ENCODE data around the gene GNAL.
"Not testable (repeated sequence)": the region's sequence is repeated elsewhere in the genome, so short reads cannot be mapped to it uniquely, and the experiment has no call there.

GNAL gene

DNA sequence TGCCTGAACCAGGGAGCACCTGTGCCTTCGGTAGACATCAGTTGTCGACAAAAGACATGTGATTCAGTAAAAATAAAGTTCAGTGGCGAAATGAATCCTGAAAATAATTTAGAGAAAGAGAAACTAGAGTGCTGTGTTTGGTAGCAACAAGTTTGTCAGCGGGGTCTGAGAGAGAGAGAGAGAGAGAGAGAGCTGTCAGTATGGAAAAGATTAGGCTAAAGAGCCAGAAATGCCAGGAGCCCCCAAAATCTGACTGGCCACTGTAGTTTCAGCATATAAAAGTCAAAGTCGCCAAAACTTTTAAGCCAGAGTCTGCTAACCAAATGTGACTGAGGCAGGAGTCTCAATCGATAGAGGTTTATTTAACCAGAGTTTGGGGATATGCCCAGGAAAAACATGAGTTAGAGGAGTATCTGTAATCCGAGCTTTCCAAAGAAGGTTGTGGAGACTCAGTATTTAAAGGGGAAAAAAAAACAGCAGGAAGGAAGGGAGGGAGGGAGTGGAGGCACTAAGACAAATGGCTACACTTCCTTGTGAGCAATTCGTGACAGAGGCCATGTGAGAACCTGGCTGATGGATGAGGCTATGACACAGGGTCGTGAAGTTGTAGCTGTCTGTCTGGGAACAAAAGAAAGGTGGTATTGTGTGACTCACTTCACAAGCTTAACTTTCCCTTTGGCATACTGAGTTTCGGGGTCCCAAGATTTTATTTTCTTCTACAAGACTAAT, 20.5 kb upstream of the GNAL start:
- H3K27ac ChIP-seq: peak overlapping the region; percentile 71

DNA sequence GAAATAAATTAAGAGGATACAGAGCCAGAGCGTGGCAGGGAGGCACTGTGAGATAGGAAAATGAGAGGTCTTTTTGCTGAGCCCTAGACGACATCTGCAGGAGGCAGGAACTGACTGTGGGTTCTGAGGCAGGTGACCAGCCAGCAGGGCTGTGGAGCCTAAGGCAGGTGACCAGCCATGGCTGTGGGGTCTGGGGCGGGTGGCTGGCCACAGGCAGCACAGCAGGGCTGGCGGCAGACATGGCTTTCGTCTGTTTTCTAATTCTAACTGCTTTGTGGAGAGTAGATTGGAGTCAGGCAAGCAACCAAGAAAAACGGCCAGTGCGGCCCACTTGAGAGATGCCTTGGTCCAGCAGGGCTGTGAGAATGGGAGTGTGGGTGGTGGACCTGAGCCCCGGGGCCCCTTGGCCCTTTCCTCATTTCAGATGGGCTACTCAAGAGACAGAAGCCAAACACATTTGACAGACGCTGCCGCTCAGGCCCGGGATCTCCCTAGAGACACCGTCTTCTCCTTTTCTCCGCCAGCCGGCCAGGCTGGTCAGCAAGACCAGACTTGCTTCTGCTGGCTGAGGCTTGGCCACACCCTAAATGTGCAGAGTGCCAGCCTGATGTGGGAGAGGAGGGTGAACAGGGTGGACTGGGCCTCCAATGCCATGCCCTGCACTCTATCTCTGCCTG, 19.7 kb upstream of the GNAL start:
- H3K27ac ChIP-seq: peak overlapping the region; percentile 71
- peak; percentile 58 for DNase-seq (ENCODE audit: low read depth, low spot score)

More for the DNA sequence above, 20.5 kb upstream of the GNAL start:
- no peak for DNase-seq (ENCODE audit: low read depth, low spot score)

DNA sequence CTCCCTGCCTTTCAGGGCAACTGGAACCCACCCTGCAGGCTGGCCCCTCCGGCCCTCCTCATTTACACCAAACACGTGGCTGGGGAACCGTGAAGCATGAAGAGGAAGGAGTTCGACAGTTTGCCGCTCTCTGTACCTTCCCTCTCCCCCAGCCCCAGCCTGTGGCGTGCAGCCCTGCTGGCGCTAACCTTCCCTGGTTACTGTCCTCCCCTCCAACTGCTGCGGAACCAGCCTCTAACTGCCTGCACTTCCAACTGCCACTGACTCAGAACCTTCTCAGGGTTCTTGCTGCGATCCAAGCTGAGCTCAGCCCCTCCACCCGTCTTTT, 19.2 kb upstream of the GNAL start:
- H3K27ac ChIP-seq: peak overlapping the region; percentile 71
- no peak for DNase-seq (ENCODE audit: low read depth, low spot score)

DNA sequence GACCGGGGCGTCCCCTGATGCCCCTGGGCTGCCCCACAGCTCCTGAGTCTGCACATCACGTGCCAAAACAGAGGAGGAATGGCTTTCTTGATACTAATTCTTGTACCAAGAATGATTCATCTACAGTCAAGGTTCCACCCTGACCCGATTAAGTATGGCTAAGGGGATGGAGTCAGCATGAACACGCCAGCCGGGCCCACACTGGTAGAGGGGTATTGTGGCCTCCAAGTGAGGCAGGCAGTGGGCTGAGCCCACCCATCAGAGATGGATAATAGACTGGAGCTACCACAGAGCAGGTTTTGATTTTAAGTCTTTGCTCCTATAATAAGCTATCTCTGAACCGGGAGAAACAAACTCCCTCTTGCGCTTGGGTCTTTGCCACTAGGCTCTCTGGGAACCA, 17.9 kb upstream of the GNAL start:
- H3K27ac ChIP-seq: no peak overlapping the region
- no peak for DNase-seq (ENCODE audit: low read depth, low spot score)

DNA sequence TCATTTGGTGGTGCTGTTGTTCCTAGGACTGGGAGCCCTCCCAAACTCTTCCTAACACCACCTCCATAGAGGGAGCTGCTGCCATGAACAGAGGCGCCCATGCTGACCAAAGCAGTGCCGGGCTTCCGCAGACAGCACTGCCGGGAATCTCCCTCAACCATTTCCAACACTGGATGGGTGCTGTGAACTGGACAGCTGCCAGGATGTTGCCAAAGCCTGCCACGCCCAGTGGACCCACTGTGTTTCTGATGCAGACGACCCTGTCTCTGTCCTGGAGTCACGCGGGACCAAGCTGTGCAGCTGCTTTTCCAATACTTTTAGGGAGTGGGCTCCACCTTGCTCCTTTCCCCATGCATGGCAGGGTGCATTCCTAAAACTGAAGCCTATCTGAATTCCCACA, 16.9 kb upstream of the GNAL start:
- DNase-seq (ENCODE audit: low read depth, low spot score): no peak
- no peak overlapping the region for H3K27ac ChIP-seq

DNA sequence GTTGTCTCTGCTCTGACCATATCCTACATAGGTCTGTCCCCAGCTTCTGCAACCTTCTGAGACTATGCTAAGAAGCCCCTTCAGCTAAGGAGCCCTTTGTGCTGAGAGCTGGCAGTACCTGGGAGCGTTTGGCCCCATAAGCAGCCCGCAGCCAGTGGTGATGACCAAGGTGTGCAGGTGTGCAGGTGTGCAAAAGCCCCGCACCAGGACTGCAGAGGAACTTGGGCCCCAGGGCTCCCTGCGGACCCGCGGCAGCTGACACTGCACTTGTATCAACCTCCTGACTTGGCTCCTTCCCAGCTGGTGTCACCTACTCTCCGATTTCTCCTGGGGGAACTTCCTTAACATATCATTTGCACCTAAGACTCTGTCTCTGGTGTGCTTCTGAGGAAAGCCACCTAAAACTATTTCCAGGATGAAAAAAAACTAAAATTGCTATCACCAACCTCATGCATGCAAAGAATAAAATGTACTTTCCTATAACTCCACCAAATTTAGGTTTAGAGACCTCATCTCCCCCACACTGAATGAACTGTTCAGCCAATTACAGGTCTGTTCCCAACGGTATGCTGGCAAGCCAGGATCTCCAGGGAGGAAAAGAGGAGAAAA, 16.1 kb upstream of the GNAL start:
- H3K27ac ChIP-seq: no peak overlapping the region
- DNase-seq (ENCODE audit: low read depth, low spot score): no peak

DNA sequence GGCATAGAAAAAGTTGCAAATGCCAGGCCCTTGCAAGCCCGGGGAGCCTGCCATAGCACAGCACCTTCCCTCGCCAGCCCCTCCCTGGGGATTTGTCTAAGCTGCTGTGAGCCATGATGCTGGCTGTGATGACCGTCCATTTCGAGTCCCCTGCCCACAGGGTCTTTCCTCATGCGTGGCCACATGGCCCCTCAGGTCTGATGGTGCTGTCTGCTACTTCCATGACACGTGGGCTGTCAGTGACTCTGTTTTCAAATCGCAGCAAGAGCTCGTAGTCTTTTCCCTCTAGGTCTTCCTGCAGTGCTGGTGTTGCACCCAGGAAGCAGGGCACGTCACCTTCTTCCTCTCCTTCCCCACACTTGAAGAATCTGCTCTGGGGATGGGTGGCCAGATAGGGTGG, 15.5 kb upstream of the GNAL start:
- no peak overlapping the region for H3K27ac ChIP-seq
- DNase-seq (ENCODE audit: low read depth, low spot score): no peak

DNA sequence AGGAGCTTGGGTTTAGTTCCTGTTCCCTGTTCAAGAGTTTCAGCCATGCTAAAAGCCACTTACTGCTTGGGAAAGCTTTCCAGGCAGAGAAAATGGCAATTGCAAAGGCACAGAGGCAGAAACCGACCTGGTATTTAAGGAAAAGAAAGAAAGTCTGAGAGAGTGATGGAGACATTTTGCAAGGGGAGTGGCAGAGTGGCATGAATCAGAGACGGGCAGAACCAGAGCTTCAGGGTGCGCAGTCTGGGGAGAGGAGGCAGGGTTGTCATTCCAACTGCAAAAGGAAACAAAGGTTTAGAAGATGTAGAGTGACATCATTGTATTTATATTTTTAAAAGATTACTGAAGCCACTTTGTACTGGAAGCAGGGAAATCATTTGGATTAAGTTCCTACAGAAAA, 14.9 kb upstream of the GNAL start:
- no peak for DNase-seq (ENCODE audit: low read depth, low spot score)
- H3K27ac ChIP-seq: no peak overlapping the region

DNA sequence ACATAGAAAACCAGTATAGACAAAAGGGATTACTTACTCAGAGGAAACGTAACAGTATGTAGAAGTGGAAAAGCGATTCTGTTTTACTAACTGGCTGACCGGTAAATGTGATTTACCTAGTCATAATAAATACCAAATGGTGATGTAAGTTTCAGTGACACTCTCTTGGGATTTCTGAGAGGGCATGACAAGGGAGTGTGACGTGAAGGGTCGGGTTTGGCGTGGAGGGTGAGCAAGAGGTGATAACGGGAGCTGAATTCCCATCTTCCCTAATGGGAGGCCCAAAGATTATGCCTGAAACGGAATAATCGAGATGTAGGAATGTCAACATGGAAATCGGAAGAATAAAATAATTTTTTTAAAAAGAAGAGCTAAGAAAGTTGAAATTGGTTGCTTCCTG, 12.7 kb upstream of the GNAL start:
- DNase-seq (ENCODE audit: low read depth, low spot score): no peak
- no peak overlapping the region for H3K27ac ChIP-seq

DNA sequence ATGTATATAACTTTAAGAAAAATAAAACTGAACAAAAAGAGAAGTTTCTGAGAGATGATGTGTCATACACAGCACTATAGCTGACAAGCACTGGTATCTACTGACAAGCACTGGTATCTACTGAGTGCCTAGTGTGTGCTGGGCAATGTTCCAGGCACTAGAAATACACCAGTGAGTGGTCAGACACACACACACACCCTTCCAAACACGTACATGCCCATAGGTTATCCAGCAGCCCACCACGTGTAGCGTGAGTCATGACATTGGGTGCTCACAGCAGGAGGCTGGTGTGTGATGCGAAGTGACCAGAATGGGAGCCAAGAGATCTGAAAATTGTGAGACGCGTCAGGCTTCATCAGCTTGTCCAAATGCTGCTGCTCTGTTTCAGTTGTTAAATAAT, 12.2 kb upstream of the GNAL start:
- DNase-seq (ENCODE audit: low read depth, low spot score): no peak
- no peak overlapping the region for H3K27ac ChIP-seq

DNA sequence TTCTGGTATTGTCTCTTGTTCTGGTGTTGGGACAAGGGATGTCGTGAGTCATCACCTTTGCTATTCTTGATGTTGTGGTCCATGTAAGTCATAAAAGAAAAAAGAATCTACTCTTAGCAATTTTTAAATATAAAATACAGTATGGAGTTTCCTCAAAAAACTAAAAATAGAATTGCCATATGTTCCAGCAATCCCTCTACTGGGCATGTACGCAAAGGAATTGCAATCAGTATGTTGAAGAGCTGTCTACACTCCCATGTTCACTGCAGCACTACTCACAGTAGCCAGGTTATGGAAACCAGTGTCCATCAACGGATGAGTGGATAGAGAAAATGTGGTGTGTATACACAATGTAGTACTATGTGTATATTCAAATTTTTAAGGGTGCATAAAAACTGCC, 10.9 kb upstream of the GNAL start:
- DNase-seq (ENCODE audit: low read depth, low spot score): no peak
- no peak overlapping the region for H3K27ac ChIP-seq

DNA sequence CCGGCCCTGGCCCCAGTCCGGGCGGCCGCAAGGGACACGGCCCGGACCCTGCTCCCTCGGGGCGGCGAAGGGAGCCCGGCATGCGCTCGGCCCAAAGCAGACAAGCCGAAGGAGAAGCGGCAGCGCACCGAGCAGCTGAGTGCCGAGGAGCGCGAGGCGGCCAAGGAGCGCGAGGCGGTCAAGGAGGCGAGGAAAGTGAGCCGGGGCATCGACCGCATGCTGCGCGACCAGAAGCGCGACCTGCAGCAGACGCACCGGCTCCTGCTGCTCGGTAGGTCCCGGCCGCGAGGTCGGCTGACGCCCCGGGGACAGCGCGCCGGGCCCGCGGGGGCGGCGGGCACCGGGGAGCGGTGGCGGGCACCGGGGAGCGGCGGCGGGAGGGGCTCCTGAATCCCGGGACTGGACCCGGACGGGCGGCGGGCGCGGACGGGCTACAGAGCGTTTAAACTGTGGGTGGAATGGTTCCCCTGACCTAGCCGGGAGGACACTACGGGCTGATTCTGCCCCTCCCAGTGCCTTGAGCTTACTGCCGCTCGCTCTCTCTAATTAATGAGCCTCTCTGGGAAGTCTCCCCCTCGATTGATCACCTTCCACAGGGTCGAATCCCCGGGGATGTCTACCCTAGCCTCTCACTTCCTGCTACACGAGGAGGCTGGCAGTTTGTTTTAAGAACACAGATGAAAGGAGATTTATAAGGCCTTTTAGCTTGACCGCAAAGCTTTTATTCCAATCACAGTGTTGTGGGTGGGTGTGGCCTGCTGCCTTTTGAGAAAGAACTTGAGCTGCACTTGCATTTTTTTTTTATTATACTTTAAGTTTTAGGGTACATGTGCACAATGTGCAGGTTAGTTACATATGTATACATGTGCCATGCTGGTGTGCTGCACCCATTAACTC, 853 bp downstream of the GNAL start:
- H3K27ac ChIP-seq: peak overlapping the region; percentile 56
- DNase-seq (ENCODE audit: low read depth, low spot score): no peak

DNA sequence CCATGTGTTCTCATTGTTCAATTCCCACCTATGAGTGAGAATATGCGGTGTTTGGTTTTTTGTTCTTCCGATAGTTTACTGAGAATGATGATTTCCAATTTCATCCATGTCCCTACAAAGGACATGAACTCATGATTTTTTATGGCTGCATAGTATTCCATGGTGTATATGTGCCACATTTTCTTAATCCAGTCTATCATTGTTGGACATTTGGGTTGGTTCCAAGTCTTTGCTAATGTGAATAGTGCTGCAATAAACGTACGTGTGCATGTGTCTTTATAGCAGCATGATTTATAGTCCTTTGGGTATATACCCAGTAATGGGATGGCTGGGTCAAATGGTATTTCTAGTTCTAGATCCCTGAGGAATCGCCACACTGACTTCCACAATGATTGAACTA, 1.6 kb downstream of the GNAL start:
- not testable (repeated sequence) for H3K27ac ChIP-seq; DNase-seq (ENCODE audit: low read depth, low spot score)

DNA sequence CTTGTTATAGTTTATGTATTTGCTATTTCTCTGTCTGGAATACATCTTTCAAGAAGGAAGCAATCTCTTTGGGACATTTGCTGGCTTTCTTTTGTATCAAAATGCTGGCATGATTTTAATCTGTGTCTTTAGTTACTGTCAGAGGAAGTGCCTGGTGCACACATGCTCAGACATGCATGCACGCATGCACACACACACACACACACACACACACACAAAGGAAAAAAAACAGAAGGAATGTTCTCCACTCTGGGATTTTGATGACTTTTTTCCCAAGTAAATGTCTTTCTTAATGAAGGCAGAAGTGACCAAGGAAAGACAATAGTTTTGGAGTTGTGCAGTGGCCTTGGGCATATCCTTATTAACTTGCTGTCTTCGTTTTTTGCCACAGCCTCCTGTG, 6.7 kb downstream of the GNAL start:
- peak overlapping the region; percentile 21 for H3K27ac ChIP-seq
- no peak for DNase-seq (ENCODE audit: low read depth, low spot score)

DNA sequence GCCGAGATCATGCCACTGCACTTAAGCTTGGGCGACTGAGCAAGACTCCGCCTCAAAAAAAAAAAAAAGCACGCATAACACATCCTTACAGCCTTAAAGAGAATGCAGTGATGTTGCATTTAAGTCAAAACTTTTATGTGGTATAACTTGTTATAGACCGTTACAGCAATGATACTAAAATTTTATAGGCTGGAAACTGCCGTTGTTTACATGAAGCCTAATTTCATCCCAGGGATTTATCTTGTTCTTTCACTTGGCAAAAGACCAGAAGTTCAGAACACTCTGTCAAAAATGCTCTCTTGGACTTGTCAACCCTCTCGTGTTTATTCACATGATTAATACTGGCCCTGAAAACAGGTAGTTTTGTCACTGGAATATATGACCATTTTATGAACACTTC, 7.4 kb downstream of the GNAL start:
- DNase-seq (ENCODE audit: low read depth, low spot score): no peak
- H3K27ac ChIP-seq: no peak overlapping the region

DNA sequence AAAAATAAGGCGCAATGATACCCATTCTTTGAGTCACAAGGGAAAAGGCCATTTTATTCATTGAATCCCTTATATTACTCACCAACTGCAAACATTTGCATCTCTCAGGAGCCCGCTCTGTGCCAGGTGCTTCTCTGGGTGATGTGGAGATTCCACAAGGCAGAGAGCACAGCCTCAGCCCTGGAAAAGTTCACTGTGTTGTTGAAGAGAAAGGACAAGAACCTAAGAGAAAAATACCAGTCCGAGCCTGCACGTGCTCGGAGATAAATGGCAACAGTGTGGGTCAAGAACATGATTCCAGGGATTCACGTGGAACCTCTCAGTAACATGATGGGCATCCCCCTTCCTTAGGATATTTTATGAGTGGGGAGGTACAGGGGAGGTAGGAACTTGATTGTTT, 11.8 kb downstream of the GNAL start:
- no peak for DNase-seq (ENCODE audit: low read depth, low spot score)
- no peak overlapping the region for H3K27ac ChIP-seq

DNA sequence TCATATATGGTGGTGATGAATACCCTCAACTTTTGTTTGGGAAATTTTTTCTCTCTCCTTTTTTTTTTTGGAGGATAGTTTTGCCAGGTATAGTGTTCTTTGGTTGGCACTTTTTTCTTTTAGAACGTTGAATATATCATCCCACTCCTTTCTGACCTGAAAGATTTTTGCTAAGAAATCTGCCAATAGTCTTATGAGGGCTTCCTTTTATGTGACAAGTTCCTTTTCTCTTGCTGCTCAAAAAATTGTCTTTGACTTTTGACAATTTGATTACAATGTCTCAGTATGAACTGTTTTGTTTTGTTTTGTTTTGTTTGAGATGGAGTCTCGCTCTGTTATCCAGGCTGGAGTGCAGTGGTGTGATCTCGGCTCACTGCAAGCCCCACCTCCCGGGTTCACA, 21.5 kb downstream of the GNAL start:
- no peak for DNase-seq (ENCODE audit: low read depth, low spot score)
- no peak overlapping the region for H3K27ac ChIP-seq

DNA sequence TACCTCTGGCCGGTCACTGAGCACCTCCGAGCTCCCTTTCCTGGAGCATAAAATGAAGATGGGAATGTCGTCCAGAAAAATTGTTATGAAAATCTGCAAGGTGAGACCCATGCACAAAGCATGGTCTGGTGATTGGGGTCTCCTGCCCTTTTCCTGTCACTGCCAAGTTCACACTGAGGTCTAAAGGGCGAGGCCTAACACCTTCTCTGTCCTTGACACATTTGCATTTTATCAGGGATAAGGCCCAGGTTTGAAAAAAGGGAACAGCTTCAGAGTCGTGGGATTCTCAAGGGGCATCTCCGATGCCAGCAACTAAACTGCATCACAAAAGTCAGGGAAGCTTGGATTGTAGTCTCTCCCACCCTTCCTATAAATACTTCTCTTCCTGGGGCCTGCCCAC, 24.7 kb downstream of the GNAL start:
- no peak overlapping the region for H3K27ac ChIP-seq
- no peak for DNase-seq (ENCODE audit: low read depth, low spot score)

DNA sequence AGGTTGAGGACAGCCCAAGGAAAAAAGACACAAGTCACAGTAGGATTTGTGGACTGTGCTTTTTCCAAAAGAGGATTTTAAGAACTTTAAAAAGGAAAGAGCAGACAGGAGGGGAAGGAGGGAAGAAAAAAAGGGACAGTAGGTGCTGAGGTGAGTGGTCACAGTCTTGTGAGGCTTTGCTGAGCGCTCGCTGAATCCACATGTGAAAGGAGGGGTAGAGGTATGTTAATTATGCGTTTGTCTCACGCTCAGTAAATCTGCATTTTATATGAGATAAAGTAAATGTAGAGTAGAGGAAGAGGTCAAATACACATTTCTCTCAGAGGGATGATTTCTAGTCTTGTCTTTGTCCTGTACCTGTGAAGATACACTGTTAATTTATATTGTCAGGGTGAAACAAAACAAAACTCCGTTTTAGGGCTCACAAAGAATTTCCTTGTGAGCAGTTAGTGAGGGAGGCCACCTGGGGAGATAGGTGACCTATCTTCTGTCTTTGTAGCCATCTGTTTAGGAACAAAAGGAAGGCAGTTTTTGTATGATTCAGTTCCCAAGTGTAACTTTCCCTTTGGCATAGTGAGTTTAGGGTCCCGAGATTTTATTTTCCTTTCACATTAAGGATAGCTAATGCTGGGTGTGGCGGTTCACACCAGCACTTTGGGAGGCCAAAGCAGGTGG, 25.3 kb downstream of the GNAL start:
- no peak overlapping the region for H3K27ac ChIP-seq
- DNase-seq (ENCODE audit: low read depth, low spot score): no peak

DNA sequence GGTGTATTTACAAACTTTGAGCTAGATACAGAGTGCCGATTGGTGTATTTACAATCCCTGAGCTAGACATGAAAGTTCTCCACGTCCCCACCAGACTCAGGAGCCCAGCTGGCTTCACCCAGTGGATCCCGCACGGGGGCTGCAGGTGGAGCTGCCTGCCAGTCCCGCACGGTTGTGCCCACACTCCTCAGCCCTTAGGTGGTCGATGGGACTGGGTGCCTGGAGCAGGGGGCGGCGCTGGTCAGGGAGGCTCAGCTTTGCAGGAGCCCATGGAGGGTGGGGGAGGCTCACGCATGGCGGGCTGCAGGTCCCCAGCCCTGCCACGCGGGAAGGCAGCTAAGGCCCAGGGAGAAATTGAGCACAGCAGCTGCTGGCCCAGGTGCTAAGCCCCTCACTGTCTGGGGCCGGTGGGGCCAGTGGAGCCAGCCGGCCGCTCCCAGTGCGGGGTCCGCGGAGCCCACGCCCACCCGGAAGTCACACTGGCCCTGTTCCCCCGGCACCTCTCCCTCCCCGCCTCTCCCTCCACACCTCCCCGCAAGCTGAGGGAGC, 27.8 kb downstream of the GNAL start:
- H3K27ac ChIP-seq; DNase-seq (ENCODE audit: low read depth, low spot score): not testable (repeated sequence)
